ENCODE results near the gene SLF2.
A peak's percentile ranks its signal among the peaks of the same experiment; 100 is the strongest.

SLF2 gene

GRCh38 chr10:100999742-101000126, 87.0 kb downstream of the SLF2 start, which contains the start of gene LZTS2:
Gene LZTS2, plus strand, starts transcription at chr10:100999808. Its CDS starts 2,731 bp downstream, at chr10:101002539.
- TF ChIP-seq, protein P1, sequence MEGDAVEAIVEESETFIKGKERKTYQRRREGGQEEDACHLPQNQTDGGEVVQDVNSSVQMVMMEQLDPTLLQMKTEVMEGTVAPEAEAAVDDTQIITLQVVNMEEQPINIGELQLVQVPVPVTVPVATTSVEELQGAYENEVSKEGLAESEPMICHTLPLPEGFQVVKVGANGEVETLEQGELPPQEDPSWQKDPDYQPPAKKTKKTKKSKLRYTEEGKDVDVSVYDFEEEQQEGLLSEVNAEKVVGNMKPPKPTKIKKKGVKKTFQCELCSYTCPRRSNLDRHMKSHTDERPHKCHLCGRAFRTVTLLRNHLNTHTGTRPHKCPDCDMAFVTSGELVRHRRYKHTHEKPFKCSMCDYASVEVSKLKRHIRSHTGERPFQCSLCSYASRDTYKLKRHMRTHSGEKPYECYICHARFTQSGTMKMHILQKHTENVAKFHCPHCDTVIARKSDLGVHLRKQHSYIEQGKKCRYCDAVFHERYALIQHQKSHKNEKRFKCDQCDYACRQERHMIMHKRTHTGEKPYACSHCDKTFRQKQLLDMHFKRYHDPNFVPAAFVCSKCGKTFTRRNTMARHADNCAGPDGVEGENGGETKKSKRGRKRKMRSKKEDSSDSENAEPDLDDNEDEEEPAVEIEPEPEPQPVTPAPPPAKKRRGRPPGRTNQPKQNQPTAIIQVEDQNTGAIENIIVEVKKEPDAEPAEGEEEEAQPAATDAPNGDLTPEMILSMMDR (IDR thresholded peaks at IDR 0.05; ENCODE audit: low read length, missing control alignments): no peak
- DNase-seq (ENCODE audit: low read depth): no peak
- H3K4me3 ChIP-seq (replicated peaks; ENCODE audit: low read depth, low read length): peak within 1 kb of the TSS; percentile 89

DNA sequence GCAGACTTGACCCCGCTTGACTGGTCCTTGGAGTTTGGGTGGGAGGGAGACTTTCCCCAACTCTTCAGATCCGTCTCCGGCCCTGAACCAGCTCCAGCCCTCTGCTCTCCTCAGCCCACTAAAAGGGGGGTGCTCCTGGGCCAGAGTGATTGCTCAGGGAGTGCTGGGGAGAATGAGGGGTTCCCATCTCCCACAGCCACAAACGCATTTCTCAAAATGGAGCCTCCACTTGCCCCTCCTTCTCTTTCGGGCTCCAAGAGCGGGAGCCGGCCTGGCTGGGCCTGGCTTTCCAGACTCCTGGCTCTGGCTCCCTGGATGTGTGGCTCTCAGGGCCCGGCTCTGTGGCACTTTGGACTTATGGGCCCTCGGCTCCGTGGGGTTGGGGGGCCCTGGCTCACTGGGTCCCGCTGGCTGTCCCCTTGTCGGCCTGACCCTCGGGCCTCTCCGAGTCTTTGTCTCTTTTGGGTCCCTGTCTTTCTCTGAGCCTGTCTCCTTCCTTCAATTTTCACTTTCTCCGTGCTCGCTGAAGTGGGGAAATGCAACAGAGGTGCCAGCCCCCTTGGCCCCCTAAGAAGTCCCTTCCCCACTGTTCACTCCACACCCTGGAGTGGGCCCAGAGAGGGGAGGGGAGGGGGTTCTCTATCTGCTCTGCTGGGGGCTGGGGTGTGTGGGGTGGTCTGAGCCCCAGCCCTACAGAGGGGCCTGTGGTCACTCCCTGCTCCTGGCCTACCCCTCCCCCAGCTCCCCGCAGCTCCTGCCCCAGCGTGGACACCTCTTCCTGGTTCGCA, 87.6 kb downstream of the SLF2 start:
- DNase-seq (ENCODE audit: low read depth): no peak
- TF ChIP-seq, protein P1 (IDR thresholded peaks at IDR 0.05; ENCODE audit: low read length, missing control alignments): no peak
- H3K4me3 ChIP-seq (replicated peaks; ENCODE audit: low read depth, low read length): peak overlapping the region; percentile 89

- TF ChIP-seq, protein P1 (IDR thresholded peaks at IDR 0.05; ENCODE audit: low read length, missing control alignments): no peak
- peak overlapping the region; percentile 89 for H3K4me3 ChIP-seq (replicated peaks; ENCODE audit: low read depth, low read length)
- DNase-seq (ENCODE audit: low read depth): peak; percentile 92
These were observed 88.3 kb downstream of the SLF2 start for GRCh38 chr10:101000915-101001658.

DNA sequence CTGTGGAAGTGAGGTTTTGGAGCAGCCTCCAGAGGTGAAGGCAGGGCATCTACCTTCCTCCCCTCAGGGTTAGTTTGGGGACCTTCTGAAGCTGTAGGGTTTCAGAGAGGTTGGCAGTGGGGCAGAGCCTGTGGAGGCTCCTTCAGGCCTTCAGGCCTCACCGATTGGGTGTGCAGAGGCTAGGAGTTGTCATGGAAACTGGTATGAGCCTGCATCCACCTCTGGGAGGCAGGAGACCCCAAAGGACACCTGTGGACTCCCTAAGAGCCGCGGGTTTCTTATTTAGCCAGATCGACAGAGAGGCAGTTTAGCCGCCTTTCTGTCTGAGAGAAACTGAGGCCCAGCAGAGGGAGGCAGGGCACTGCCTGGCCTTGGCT, 88.9 kb downstream of the SLF2 start:
- peak overlapping the region; percentile 89 for H3K4me3 ChIP-seq (replicated peaks; ENCODE audit: low read depth, low read length)
- TF ChIP-seq, protein P1 (IDR thresholded peaks at IDR 0.05; ENCODE audit: low read length, missing control alignments): no peak
- DNase-seq (ENCODE audit: low read depth): no peak

- TF ChIP-seq, protein P1 (IDR thresholded peaks at IDR 0.05; ENCODE audit: low read length, missing control alignments): no peak
- no peak for DNase-seq (ENCODE audit: low read depth)
- no peak overlapping the region for H3K4me3 ChIP-seq (replicated peaks; ENCODE audit: low read depth, low read length)
These were observed 89.7 kb downstream of the SLF2 start for GRCh38 chr10:101002456-101002855.

DNA sequence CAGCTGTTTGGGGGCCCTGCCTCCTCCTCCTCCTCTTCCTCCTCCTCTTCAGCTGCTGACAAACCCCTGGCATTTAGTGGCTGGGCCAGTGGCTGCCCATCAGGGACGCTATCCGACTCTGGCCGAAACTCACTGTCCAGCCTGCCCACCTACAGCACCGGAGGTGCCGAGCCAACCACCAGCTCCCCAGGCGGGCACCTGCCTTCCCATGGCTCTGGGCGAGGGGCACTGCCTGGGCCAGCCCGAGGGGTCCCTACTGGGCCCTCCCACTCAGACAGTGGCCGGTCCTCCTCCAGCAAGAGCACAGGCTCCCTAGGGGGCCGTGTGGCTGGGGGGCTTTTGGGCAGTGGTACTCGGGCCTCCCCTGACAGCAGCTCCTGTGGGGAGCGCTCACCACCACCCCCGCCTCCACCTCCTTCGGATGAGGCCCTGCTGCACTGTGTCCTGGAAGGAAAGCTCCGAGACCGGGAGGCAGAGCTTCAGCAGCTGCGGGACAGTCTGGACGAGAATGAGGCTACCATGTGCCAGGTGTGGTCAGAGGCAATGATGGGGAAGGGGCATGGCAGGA, 91.0 kb downstream of the SLF2 start:
- TF ChIP-seq, protein P1 (IDR thresholded peaks at IDR 0.05; ENCODE audit: low read length, missing control alignments): no peak
- no peak overlapping the region for H3K4me3 ChIP-seq (replicated peaks; ENCODE audit: low read depth, low read length)
- no peak for DNase-seq (ENCODE audit: low read depth)

All from fibroblast of pulmonary artery (primary cell).